ENCODE measurements around the gene TBX19. TPM values are rescaled to one million over a fixed set of nuclear protein-coding genes. Genes with fewer than 3 reads are reported as not detected.
A peak's percentile ranks its signal among the peaks of the same experiment; 100 is the strongest.

TBX19 gene
- 0.29 and 1.3 TPM in 2 replicates for total RNA-seq

GRCh38 chr1:168280296-168280927 is at the start of gene TBX19:
TSS of gene TBX19 (plus strand) at chr1:168280877. CDS start at chr1:168281091, 214 bp downstream.
- H3K4me3 ChIP-seq (ENCODE audit: low read depth, low read length): no peak within 1 kb of the TSS
- no peak for DNase-seq (ENCODE audit: low read depth)
- no peak for TF ChIP-seq CTCF (conservative IDR thresholded peaks at IDR 0.05; ENCODE audit: low read depth, low read length)

- no peak for DNase-seq (ENCODE audit: low read depth)
- peak; percentile 84 for TF ChIP-seq CTCF (conservative IDR thresholded peaks at IDR 0.05; ENCODE audit: low read depth, low read length)
These were observed 45.7 kb upstream of the TBX19 start for GRCh38 chr1:168234846-168235547.

GRCh38 chr1:168235548-168235885 is 45.2 kb upstream of the TBX19 start:
- no peak for TF ChIP-seq CTCF (conservative IDR thresholded peaks at IDR 0.05; ENCODE audit: low read depth, low read length)
- H3K4me3 ChIP-seq (ENCODE audit: low read depth, low read length): no peak overlapping the region
- no peak for DNase-seq (ENCODE audit: low read depth)

More at GRCh38 chr1:168234846-168235547, 45.7 kb upstream of the TBX19 start:
- no peak overlapping the region for H3K4me3 ChIP-seq (ENCODE audit: low read depth, low read length)

GRCh38 chr1:168235937-168236336 is 44.7 kb upstream of the TBX19 start:
- no peak for DNase-seq (ENCODE audit: low read depth)
- no peak overlapping the region for H3K4me3 ChIP-seq (ENCODE audit: low read depth, low read length)
- TF ChIP-seq CTCF (conservative IDR thresholded peaks at IDR 0.05; ENCODE audit: low read depth, low read length): no peak

GRCh38 chr1:168236836-168237611 is 43.7 kb upstream of the TBX19 start:
- no peak for DNase-seq (ENCODE audit: low read depth)
- no peak for TF ChIP-seq CTCF (conservative IDR thresholded peaks at IDR 0.05; ENCODE audit: low read depth, low read length)
- H3K4me3 ChIP-seq (ENCODE audit: low read depth, low read length): no peak overlapping the region

GRCh38 chr1:168243198-168243597 is 37.5 kb upstream of the TBX19 start:
- TF ChIP-seq CTCF (conservative IDR thresholded peaks at IDR 0.05; ENCODE audit: low read depth, low read length): no peak
- no peak overlapping the region for H3K4me3 ChIP-seq (ENCODE audit: low read depth, low read length)
- DNase-seq (ENCODE audit: low read depth): no peak

Data from epithelial cell of proximal tubule (primary cell).